GM12801 (cell line): ENCODE results near the gene AHI1.

Experiments
- TF ChIP-seq, protein P1 (sequence below): IDR thresholded peaks from one replicate; pipeline ENCODE4 v1.5.1; 2011; ENCODE audit warnings: control low read depth; ENCODE audit not compliant: insufficient read length; ENCODE audit errors: extremely low read depth

Gene AHI1

DNA sequence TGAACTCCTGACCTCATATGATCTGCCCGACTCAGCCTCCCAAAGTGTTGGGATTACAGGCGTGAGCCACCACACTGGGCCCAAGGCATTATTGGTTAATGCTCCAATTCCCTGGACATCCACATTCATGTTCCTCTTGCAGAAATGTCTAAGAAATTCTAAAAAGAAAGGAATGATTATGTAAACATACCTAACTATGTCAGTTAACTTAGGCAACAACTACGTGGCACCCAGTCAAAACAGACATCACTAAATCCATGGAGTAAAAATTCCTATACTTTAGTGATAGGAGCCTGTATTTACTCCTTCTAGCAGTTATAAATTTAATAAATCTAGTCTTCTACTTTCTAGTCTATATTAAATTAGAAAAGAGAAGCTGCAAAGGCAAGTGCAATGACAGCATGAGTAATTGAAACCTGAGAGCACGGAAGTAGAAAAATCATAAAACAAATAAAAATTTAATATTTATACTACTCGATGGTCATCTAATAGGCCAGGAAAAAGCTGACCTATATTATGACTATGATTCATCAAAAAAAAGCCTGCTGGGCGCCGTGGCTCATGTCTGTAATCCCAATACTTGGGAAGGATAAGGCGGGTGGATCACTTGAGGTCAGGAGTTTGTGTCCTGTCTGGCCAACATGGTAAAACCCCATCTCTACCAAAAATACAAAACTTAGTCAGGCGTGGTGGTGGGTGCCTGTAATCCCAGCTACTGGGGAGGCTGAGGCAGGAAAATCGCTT, 4.2 kb downstream of the AHI1 start:
- TF ChIP-seq, protein P1, sequence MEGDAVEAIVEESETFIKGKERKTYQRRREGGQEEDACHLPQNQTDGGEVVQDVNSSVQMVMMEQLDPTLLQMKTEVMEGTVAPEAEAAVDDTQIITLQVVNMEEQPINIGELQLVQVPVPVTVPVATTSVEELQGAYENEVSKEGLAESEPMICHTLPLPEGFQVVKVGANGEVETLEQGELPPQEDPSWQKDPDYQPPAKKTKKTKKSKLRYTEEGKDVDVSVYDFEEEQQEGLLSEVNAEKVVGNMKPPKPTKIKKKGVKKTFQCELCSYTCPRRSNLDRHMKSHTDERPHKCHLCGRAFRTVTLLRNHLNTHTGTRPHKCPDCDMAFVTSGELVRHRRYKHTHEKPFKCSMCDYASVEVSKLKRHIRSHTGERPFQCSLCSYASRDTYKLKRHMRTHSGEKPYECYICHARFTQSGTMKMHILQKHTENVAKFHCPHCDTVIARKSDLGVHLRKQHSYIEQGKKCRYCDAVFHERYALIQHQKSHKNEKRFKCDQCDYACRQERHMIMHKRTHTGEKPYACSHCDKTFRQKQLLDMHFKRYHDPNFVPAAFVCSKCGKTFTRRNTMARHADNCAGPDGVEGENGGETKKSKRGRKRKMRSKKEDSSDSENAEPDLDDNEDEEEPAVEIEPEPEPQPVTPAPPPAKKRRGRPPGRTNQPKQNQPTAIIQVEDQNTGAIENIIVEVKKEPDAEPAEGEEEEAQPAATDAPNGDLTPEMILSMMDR, result no peak

GRCh38 chr6:135490381-135490780, 7.2 kb downstream of the AHI1 start:
- TF ChIP-seq, protein P1, result no peak

- TF ChIP-seq, protein P1, result no peak
Measured at GRCh38 chr6:135488023-135488422, 9.5 kb downstream of the AHI1 start.

- TF ChIP-seq, protein P1, result no peak
Measured at GRCh38 chr6:135481783-135482369, 15.7 kb downstream of the AHI1 start.

DNA sequence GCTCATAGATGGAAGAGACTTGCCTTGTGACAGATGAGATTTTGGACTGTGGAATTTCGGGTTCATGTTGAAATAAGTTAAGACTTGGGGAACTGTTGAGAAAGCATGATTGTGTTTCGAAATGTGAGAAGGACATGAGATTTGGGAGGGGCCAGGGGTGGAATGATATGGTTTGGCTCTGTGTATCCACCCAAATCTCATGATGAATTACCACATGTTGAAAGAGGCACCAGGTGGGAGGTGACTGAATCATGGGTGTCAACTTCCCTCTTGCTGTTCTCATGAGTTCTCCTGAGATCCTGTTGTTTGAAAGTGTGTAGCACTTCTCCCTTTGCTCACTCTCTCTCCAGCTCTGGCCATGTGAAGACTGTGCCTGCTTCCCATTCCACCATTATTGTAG, 17.9 kb downstream of the AHI1 start:
- TF ChIP-seq, protein P1, result no peak

DNA sequence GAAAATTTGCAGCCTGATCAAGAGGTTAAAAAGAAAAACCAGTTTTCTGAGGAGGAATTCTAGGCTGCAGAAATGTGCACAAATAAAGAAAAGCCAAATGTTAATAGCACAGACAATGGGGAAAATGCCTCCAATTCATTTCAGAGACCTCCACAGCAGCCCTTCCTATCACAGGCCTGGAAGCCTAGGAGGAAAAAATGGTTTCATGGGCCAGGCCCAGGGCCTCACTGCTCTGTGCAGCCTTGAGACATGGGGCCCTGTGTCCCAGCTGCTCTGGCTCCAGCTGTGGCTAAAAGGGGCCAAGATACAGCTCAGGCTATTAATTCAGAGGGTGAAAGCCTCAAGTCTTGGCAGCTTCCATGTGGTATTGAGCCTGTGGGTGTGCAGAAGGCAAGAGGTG, 18.9 kb downstream of the AHI1 start:
- TF ChIP-seq, protein P1, result no peak

DNA sequence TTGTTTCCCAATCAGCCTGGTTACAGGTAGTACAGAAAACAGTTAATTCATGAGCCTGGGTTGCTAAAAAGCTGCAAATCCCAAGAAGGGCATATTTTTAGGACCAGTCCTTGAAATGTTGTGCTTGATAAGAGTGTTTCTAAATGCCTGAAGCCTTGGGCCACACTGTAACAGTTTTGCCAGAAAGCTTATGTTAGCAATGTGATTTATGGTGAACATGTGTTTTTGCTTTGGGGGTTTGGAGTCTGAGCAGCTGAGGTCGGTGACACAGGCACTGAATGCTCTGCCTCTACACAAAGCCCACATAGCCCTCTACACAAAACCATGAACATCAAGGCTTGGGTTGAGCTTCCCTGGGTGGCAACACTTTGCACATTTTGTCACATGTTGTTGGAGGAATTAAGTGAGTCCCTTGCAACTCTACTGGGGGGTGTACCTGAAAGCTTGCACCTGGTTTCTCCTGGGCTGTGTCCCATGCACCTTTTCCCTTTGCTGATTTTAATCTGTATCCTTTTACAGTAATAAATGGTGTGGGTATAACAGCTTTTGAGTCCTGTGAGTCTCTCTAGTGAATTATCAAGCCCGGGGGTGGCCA, 22.2 kb downstream of the AHI1 start:
- TF ChIP-seq, protein P1, result no peak
